ENCODE results near the gene KANSL1. TPM values are rescaled to one million over a fixed set of nuclear protein-coding genes. Genes with fewer than 3 reads are reported as not detected.
"Not testable (repeated sequence)": the region's sequence is repeated elsewhere in the genome, so short reads cannot be mapped to it uniquely, and the experiment has no call there.

Gene KANSL1
- total RNA-seq, 1 donor from 2014 or later: 152 TPM

GRCh38 chr17:46117850-46118696 is 75.2 kb downstream of the KANSL1 start:
- DNase-seq (no peak), ATAC-seq (ENCODE audit: low read depth) (no peak)
- no peak overlapping the region for H3K4me3 Mint-ChIP-seq
- no peaks in the 10 kb centered on the region for H3K27me3 Mint-ChIP-seq
- no peak overlapping the region for H3K27ac Mint-ChIP-seq
- H3K36me3 Mint-ChIP-seq (ENCODE audit: low read depth): peaks cover 11% of the 10 kb centered on the region
- ChIA-PET CTCF (no interaction called here), POLR2A (no interaction called here)
- peaks cover 73% of the 10 kb centered on the region for H3K4me1 Mint-ChIP-seq
- intact Hi-C loops (cut with micrococcal nuclease): no loop called here
- TF ChIP-seq, protein P1, sequence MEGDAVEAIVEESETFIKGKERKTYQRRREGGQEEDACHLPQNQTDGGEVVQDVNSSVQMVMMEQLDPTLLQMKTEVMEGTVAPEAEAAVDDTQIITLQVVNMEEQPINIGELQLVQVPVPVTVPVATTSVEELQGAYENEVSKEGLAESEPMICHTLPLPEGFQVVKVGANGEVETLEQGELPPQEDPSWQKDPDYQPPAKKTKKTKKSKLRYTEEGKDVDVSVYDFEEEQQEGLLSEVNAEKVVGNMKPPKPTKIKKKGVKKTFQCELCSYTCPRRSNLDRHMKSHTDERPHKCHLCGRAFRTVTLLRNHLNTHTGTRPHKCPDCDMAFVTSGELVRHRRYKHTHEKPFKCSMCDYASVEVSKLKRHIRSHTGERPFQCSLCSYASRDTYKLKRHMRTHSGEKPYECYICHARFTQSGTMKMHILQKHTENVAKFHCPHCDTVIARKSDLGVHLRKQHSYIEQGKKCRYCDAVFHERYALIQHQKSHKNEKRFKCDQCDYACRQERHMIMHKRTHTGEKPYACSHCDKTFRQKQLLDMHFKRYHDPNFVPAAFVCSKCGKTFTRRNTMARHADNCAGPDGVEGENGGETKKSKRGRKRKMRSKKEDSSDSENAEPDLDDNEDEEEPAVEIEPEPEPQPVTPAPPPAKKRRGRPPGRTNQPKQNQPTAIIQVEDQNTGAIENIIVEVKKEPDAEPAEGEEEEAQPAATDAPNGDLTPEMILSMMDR (IDR thresholded peaks at IDR 0.05): no peak
- H3K9me3 Mint-ChIP-seq: no peaks in the 10 kb centered on the region

DNA sequence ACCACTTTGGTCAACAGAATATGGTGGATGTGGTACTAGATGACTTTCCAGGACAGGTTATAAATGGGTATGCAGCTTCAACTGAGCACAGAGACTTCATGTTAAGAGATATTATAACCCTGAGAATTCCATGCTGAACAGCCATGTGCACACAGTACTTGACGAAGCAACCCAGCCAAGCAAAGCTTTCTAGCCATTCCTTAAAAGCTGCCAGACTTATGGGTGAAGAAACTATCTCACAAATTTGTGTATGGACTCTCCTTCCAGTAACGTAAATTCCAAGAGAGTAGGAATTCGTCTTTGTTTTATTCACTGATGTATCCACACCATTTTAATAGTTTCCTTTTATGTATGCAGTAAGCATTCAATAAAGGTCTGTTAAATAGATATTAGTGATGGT is 76.1 kb downstream of the KANSL1 start:
- ChIA-PET POLR2A (no interaction called here), CTCF (no interaction called here)
- ATAC-seq (ENCODE audit: low read depth) (no peak), DNase-seq (no peak)
- H3K9me3 Mint-ChIP-seq: no peaks in the 10 kb centered on the region
- TF ChIP-seq, protein P1 (IDR thresholded peaks at IDR 0.05): no peak
- intact Hi-C loops (cut with micrococcal nuclease): no loop called here
- H3K36me3 Mint-ChIP-seq (ENCODE audit: low read depth): peaks cover 7% of the 10 kb centered on the region
- no peak overlapping the region for H3K4me3 Mint-ChIP-seq
- no peaks in the 10 kb centered on the region for H3K27me3 Mint-ChIP-seq
- H3K4me1 Mint-ChIP-seq: peaks cover 69% of the 10 kb centered on the region
- H3K27ac Mint-ChIP-seq: no peak overlapping the region

DNA sequence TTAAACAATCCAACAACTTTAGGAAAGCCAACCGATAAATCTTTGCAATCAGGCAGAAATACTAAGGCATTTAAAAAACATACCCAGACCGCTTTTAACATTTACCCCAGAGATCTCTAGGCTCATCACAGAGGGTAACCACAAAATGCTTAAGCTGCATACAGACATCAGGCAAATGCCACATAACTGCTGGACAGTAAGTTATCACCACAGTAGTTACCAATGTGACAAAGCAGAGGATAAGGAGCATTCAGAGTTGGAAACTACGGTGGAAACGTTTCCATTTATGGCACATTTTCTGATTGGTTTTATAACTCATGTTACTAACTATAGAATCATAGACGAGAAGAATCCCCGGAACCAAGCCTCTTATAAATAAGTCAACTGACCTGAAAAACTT is 77.5 kb downstream of the KANSL1 start:
- CTCF ChIA-PET: no interaction called here
- DNase-seq: no peak
- no peak overlapping the region for H3K27ac Mint-ChIP-seq

DNA sequence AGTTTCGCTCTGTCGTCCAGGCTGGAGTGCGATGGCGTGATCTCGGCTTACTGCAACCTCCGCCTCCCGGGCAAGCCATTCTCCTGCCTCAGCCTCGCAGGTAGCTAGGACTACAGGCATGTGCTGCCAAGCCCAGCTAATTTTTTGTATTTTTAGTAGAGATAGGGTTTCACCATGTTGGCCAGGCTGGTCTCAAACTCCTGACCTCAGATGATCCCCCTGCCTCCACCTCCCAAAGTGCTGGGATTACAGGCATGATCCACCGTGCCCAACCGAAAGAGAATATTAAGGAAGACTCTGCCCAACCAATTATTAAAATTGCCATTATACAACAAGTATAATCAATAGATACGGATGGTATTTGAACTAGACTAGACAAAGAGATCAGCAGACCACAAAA is 82.0 kb downstream of the KANSL1 start:
- DNase-seq; POLR2A ChIA-PET; H3K9me3 Mint-ChIP-seq; H3K27ac Mint-ChIP-seq; H3K36me3 Mint-ChIP-seq (ENCODE audit: low read depth); H3K4me3 Mint-ChIP-seq; ATAC-seq (ENCODE audit: low read depth); H3K27me3 Mint-ChIP-seq; CTCF ChIA-PET; intact Hi-C loops (cut with micrococcal nuclease): not testable (repeated sequence)
- peaks cover 78% of the 10 kb centered on the region for H3K4me1 Mint-ChIP-seq

More for the DNA sequence above, 77.5 kb downstream of the KANSL1 start:
- no peak for ATAC-seq (ENCODE audit: low read depth)
- no peaks in the 10 kb centered on the region for H3K27me3 Mint-ChIP-seq
- TF ChIP-seq, protein P1 (IDR thresholded peaks at IDR 0.05): no peak
- no peaks in the 10 kb centered on the region for H3K9me3 Mint-ChIP-seq
- intact Hi-C loops (cut with micrococcal nuclease): no loop called here
- H3K36me3 Mint-ChIP-seq (ENCODE audit: low read depth): peaks cover 10% of the 10 kb centered on the region
- H3K4me1 Mint-ChIP-seq: peaks cover 69% of the 10 kb centered on the region
- H3K4me3 Mint-ChIP-seq: no peak overlapping the region
- POLR2A ChIA-PET: no interaction called here

- intact Hi-C loops (cut with micrococcal nuclease): no loop called here
- Mint-ChIP-seq H3K36me3 (ENCODE audit: low read depth) (peaks cover 5% of the 10 kb centered on the region), H3K9me3 (no peaks in the 10 kb centered on the region), H3K27me3 (no peaks in the 10 kb centered on the region), H3K4me1 (peaks cover 75% of the 10 kb centered on the region), H3K4me3 (no peak overlapping the region), H3K27ac (no peak overlapping the region)
- DNase-seq (no peak), ATAC-seq (ENCODE audit: low read depth) (no peak)
- ChIA-PET CTCF (no interaction called here), POLR2A (no interaction called here)
- TF ChIP-seq, protein P1 (IDR thresholded peaks at IDR 0.05): no peak
These were observed 83.0 kb downstream of the KANSL1 start for GRCh38 chr17:46110219-46110618.

Data from activated B cell treated with CpG ODN at 0.5 μM for 24 hours (primary cell).